Measurements from ENCODE around the gene CRTC3.
"Not testable (repeated sequence)": the region's sequence is repeated elsewhere in the genome, so short reads cannot be mapped to it uniquely, and the experiment has no call there.

Gene CRTC3

GRCh38 chr15:90650956-90651689, 121.4 kb downstream of the CRTC3 start:
- no peak for DNase-seq (ENCODE audit: low spot score)

- DNase-seq (ENCODE audit: low spot score): no peak
These were observed 124.8 kb downstream of the CRTC3 start for GRCh38 chr15:90654233-90655136.

DNA sequence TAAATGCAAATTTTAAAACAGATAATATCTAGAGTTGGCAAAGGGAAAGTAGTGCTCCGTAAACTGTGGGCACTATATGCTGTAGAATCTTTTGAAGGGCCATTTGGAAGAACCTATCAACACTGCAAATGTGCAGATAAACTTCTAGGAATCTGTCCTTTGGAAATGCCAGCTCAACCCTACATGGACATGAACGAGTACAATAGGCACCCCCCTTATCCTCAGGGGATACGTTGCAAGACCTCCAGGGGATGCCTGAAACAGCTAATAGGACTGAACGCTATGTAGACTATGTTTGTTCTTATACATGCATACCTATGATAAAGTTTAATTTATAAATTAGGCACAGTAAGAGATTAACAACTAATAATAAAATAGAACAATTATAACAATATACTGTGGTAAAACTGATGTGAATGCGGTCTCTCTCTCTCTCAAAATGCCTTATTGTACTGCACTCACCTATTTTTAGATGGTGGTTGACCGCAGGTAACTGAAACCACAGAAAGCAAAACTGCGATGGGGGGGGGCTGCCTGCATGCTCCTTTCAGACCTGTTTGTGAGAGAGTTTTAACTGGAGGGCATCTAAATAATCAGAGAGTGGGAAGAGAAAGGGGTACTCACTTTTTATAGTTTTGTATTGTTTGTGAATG, 127.9 kb downstream of the CRTC3 start:
- not testable (repeated sequence) for DNase-seq (ENCODE audit: low spot score)

DNA sequence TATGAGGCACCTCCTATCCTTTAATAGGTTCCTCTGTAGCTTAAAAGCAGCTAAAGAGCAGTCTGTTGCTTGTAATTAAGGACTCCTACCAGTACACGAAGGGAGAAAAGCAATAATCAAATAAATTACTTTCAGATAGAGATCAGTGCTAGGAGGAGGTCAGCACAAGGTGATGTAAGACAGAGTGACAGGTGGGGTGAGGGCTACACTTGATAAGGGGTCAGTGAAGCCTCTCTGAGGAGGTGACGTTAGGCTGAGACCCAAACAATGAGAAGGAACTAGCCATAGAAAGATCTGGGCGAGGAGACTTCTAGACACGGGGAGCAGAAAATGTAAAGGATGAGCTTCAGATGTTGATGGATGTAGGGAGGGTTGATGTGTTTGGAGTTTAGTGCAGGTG, 129.8 kb downstream of the CRTC3 start:
- DNase-seq (ENCODE audit: low spot score): no peak

DNA sequence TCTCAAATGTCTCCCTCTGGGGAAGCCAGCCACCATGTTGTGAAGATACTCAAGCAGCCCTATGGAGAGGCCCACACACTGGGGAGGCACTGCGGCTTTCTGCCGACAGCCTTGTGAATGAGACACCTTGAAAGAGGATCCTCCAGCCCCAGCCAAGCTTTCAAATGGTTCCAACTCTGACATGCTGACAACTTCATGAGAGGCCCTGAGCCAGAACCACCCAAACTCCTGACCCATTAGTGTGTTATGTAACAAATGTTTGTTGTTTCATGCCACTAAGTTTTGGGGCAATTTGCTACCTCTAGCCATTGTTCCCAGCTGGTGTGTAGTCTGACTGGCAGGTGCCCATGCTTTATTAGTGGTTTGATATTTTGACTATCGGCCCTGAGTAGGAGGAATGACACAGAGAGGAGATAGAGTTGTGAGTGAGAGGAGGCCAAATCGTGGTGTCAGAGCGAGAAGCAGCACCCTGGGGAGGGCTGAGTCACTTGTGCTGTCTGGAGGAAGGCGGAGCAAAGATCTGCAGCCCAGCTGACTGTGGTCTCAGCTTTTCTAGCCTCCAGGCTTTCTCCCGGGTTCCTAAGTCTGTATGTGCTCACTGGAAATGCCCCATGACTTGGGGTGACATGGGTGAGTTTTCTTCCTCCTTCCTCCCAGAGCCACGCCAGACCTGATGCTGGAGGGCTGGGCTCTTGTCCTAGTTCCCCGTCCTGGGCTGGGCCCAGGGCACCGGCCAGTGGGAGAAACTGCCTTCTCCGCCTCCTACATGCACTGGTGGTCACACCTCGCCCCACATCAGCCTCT, 130.7 kb downstream of the CRTC3 start:
- DNase-seq (ENCODE audit: low spot score): peak; percentile 94

- not testable (repeated sequence) for DNase-seq (ENCODE audit: low spot score)
These were observed 131.2 kb downstream of the CRTC3 start for GRCh38 chr15:90660999-90661330.

DNA sequence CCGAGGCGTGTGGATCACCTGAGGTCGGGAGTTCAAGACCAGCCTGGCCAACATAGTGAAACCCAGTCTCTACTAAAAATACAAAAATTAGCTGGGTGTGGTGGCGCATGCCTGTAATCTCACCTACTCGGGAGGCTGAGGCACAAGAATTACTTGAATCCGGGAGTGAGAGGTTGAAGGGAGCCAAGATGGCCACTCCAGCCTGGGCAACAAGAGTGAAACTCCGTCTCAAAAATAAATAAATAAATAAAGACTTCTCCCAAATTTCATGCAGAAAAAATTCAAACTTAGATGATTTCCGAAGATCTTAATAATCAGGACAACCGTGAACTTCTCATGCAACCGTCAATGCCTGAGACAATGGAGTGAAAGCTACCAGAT, 134.3 kb downstream of the CRTC3 start:
- not testable (repeated sequence) for DNase-seq (ENCODE audit: low spot score)

- DNase-seq (ENCODE audit: low spot score): peak; percentile 69
These were observed 135.0 kb downstream of the CRTC3 start for GRCh38 chr15:90664650-90665287.

GRCh38 chr15:90665288-90666134, 135.8 kb downstream of the CRTC3 start:
- peak; percentile 89 for DNase-seq (ENCODE audit: low spot score)

DNA sequence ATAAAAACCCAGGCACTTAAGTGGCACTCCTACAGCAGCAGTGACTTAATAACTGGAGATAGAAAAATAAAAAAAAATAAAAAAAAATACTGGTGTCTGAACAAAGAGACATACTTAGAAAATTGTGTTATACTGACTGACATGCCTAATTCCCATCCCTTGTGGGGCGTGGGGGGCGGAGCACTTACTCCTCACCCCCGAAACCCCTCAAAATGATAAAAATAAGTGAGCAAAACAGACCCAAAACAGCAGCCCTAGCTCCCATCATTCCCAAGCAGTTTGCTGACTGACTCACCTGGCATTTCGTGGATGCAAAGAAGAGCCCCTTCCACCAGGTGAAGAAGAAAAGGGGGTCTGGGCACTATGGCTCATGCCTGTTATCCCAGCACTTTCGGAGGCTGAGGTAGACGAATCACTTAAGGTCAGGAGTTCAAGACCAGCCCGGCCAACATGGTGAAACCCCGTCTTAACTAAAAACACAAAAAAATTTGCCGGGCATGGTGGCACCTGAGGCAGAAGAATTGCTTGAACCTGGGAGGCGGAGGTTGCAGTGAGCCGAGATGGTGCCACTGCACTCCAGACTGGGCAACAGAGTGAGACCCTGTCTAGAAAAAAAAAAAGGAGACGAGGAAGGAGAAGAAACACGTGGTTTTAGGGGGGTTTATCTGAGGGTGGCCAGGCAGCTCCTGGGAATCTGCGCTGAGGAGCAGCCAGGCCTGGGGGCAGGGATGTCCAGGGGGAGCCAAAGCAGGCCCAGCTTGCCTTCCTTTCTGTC, 136.6 kb downstream of the CRTC3 start:
- DNase-seq (ENCODE audit: low spot score): no peak

GRCh38 chr15:90667073-90667754, 137.5 kb downstream of the CRTC3 start:
- no peak for DNase-seq (ENCODE audit: low spot score)

DNA sequence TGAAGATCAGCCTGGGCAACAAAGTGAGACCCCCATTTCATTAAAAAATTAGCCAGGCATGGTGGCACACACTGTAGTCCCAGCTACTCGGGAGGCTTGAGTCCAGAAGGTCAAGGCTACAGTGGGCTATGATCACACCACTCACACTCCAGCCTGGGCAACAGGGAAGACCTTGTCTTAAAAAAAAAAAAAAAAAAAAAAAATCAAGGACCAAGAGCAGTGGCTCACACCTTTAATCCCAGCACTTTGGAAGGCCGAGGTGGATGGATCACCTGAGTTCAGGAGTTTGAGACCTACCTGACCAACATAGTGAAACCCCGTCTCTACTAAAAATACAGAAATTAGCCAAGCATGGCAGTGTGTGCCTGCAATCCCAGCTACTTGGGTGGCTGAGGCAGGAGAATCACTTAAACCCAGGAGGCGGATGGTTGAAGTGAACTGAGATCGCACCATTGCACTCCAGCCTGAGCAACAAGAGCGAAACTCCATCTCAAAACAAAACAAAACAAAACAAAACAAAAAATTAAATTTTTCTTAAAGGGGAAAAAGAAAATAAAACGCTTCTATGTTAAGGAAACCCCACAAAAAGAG, 138.1 kb downstream of the CRTC3 start:
- DNase-seq (ENCODE audit: low spot score): not testable (repeated sequence)

DNA sequence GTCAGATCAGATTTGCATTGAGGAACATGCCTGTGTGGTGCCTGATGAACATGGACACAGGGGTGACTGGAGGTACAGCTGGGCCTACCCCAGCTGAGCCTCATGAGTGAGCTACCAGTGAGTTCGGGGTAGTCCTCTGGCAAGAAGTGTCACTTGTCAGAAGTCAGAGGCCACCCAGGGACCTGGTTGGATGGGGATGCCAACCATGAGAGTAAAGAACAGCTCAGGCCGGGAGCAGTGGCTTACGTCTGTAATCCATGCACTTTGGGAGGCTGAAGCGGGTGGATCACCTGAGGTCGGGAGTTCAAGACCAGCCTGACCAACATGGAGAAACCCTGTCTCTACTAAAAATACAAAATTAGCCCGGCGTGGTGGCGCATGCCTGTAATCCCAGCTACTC, 140.9 kb downstream of the CRTC3 start:
- DNase-seq (ENCODE audit: low spot score): not testable (repeated sequence)

DNA sequence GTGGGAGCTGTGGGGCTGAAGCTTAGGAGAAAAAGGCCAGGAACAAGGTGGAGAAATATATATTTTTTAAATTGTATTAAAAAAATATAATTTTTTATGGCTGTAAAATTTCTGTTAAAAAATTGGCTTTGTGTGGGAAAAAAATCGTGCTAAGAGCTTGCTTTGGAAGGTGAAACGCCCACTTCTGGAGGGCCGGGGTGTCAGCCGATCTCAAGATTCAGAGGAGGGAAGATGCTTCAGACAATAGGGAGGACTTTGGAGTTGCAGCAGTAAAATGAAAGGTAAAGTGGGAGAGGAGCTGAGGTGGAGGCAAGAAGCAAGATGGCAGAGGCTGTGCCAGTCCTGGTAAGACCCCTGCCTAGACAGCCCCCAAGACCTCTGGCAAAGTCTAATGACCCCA, 141.5 kb downstream of the CRTC3 start:
- DNase-seq (ENCODE audit: low spot score): no peak

DNA sequence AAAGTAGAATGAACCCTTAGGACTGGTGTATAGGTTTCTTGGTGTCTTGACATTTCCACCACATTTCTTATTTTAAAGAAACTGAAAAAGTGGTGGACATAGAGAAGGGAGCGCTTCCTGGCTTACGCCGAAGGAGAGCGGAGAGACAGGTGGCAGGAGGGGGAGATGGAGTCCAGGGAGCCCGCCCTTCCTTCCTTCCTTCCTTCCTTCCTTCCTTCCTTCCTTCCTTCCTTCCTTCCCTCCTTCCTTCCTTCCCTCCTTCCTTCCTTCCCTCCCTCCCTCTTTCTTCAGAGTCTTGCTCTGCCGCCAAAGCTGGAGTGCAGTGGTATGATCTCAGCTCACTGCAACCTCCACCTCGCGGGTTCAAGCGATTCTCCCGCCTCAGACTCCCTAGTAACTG, 143.6 kb downstream of the CRTC3 start:
- not testable (repeated sequence) for DNase-seq (ENCODE audit: low spot score)

DNA sequence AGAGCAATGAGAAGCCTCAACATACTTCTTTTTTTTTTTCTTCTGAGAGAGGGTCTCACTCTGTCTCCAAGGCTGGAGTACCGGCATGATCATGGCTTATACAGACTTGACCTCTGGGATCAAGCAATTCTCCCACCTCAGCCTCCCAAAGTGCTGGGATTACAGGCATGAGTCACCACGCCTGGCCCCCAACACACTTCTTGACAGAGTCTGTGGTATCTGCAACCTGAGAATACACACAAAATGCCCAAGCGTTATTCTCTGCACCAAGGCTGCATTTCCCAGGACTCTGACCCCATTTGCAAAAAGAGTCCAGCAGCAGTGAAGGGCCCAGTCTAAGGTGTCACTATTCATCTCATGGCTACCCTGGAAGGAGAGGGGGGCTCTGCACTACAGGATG, 144.8 kb downstream of the CRTC3 start:
- DNase-seq (ENCODE audit: low spot score): no peak

DNA sequence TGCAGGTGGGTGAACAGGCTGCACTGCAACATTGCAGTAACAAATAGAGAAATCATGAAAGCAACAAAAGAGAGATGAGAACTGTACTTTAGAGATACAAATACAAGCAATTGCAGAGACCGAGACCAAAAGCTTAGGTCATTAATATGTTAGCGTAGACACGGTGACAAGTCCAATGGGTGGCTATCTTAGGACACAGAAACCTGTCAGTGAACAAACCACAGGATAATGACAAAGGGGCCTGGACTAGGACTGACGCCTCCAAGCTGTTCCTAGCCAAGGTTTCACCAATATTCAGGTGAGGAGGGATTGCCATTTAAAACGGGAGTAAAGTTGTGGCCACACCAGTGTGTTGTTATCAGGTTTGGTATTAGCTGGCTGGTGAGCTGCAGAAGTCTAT, 145.7 kb downstream of the CRTC3 start:
- no peak for DNase-seq (ENCODE audit: low spot score)
